ENCODE measurements around the gene DRC3.

DRC3 gene

DNA sequence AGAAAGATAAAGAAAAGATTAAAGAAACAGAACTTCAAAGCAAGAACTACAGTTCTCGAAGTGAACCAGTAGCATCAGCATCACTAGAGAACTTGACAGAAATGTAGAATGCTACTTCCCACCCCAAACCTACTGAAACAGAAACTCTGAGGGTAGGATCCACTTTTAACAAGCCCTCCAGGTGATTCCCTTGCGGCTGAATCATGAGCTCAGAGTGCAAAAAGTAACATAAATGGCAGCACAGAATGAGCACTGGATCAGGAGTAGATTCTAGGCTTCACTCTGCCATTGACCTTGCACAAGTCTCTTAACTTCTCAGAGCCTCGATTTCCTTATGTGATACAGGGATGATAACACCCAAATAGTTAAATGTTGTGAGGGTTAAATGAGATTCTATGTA lies 6.3 kb upstream of the DRC3 start:
- TF ChIP-seq, protein P1, sequence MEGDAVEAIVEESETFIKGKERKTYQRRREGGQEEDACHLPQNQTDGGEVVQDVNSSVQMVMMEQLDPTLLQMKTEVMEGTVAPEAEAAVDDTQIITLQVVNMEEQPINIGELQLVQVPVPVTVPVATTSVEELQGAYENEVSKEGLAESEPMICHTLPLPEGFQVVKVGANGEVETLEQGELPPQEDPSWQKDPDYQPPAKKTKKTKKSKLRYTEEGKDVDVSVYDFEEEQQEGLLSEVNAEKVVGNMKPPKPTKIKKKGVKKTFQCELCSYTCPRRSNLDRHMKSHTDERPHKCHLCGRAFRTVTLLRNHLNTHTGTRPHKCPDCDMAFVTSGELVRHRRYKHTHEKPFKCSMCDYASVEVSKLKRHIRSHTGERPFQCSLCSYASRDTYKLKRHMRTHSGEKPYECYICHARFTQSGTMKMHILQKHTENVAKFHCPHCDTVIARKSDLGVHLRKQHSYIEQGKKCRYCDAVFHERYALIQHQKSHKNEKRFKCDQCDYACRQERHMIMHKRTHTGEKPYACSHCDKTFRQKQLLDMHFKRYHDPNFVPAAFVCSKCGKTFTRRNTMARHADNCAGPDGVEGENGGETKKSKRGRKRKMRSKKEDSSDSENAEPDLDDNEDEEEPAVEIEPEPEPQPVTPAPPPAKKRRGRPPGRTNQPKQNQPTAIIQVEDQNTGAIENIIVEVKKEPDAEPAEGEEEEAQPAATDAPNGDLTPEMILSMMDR (IDR thresholded peaks at IDR 0.05; ENCODE audit: low read depth, low read length), result no peak
- H3K4me3 ChIP-seq (ENCODE audit: low read depth, low read length), result no peak overlapping the region

DNA sequence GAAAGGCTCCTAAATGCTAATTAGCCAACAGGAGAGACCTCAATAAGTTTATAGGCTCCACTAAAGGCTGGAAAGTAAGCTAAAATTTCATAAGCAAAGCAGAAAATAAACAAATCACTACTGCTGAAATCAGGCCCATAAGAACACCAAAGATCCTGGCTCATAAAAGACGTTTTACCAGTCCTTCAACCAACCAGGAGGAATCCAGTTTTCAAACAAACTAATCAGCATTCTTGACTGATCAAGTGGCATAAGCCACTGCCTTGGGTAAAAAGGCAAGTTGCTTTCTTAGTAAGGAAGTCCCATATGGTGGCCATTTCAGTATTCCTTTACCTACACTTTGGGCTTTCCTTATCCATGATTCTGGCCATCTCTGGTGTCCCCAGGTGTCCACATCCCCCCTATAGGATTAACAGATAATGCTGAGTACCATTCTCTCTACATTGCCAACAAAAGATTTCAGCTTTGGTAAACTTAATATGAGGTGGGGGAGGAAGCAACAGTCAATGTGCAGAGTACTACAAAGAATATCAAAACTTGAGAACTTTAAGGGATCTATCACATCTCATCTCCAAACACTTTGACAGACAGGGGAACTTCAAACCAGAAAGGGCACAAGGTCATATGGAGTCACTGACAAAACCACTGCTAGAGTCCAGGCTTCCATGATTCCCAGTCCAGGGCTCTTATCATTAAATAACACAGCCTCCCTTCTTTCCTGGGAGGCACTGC lies 1.8 kb upstream of the DRC3 start:
- TF ChIP-seq, protein P1 (IDR thresholded peaks at IDR 0.05; ENCODE audit: low read depth, low read length), result no peak
- H3K4me3 ChIP-seq (ENCODE audit: low read depth, low read length), result peak overlapping the region; percentile 80

DNA sequence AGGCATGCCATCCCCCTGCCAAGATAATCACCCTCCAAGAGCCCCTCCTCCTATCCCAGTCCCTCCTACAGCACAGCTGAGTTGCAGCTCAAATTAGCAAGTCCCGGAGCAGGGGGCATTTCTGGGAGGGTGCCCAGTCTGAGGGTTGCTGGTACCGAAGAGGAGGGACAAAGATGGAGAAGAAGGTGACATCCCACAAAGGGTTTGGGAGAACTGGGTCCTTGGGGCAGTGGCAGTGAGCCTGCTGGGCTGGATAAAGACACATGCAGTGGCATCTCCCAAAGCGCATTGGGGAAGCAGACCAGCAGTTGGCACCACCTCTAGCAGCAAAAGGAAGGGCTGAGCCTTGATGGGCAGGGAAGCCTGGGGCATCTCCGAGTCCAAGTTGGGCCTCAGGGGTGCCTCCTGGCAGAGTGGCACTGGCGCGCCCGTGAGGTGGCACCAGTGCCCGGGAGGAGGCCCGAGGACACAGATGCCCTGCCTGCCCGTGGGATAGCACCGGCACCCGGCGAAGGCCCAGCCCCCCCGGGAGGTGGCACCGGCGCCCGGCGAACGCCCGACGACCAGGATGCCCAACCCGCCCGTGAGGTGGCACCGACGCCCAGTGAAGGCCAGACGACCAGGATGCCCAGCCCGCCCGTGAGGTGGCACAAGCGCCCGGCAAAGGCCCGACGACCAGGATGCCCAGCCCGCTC lies 1.1 kb upstream of the DRC3 start:
- peak overlapping the region; percentile 80 for H3K4me3 ChIP-seq (ENCODE audit: low read depth, low read length)
- TF ChIP-seq, protein P1 (IDR thresholded peaks at IDR 0.05; ENCODE audit: low read depth, low read length), result no peak

DNA sequence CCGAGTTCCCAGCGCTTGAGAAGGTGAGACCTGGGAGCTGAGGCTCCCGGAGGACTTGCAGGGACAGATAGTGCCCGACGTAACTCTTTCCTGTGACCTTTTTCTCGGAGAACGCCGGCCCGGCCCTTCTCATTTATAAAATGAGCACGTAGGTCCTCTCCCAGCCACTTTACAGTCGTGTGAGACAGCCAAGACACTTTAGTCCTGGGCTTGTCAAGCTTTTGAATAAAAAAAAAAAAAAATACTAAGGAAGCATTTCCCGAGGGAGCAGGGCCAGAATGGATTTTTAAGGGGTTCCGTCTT lies 241 bp downstream of the DRC3 start:
- peak overlapping the region; percentile 69 for H3K4me3 ChIP-seq (ENCODE audit: low read depth, low read length)
- TF ChIP-seq, protein P1 (IDR thresholded peaks at IDR 0.05; ENCODE audit: low read depth, low read length), result no peak

DNA sequence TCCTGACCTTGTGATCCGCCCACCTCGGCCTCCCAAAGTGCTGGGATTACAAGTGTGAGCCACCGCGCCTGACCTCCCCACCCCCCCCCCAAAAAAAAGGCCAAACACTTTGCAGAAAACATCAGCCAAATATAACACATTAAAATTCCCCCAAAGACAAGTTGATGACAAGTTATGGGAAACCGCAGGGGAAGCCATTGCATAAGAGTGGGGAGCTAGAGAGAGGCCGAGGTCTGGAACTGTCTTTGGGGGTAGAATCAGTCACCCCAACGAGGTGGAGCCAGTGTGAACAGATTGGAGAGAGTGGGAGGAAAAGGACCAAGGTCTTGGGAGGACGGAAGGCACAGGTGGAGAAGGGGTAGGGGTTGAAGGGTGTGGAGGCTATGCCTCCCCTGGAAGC lies 2.8 kb downstream of the DRC3 start:
- no peak overlapping the region for H3K4me3 ChIP-seq (ENCODE audit: low read depth, low read length)
- TF ChIP-seq, protein P1 (IDR thresholded peaks at IDR 0.05; ENCODE audit: low read depth, low read length), result no peak

DNA sequence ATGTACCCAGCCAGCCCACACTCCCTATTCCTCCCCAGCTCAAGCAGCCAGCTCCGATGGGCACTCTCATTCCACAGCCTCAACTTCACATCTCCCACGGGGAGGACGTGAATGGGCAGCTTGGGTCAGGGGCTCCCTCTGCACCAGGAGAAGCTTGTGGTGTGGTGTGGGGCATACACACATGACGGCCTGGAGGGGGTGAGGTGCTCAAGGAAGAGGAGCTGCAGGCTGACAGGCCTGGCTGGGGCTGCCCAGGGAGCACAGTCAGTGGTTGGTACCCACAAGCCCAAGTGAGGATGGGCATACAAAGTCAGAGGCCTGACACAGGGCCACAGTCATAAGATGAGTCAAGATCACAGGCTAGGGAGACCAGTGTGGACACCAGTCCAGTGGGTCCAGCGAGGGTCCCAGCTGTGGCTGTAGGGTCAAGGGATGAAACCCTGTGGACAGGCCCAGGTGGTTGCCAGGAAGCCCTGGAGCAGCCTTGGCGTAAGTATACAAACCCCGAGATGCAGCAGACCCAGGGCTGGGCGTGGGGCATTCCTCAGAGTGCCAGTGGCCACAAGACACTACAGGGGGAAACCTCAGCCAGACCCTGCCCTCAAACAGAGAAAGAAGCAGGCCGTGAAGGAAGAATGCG lies 4.4 kb downstream of the DRC3 start:
- TF ChIP-seq, protein P1 (IDR thresholded peaks at IDR 0.05; ENCODE audit: low read depth, low read length), result no peak
- no peak overlapping the region for H3K4me3 ChIP-seq (ENCODE audit: low read depth, low read length)
